VCaP (cell line): ENCODE measurements around the gene VENTX.

Source experiments
- H3K27ac ChIP-seq: fragments of 450-650 bp; 2 replicates; pipeline ENCODE4 v1.5.1; 2017
- CTCF ChIP-seq: fragments of 450-650 bp; conservative IDR thresholded peaks from 2 replicates; pipeline ENCODE4 v1.5.1; 2017; ENCODE audit warnings: mild to moderate bottlenecking, moderate library complexity

The VENTX gene

GRCh38 chr10:133278577-133279265, 41.1 kb downstream of the VENTX start:
- TF ChIP-seq CTCF, result no peak
- H3K27ac ChIP-seq, result peak overlapping the region; percentile 61

GRCh38 chr10:133279326-133280226, 41.9 kb downstream of the VENTX start:
- no peak for TF ChIP-seq CTCF
- H3K27ac ChIP-seq, result peak overlapping the region; percentile 61

GRCh38 chr10:133280391-133281059, 42.9 kb downstream of the VENTX start:
- H3K27ac ChIP-seq, result no peak overlapping the region
- no peak for TF ChIP-seq CTCF

GRCh38 chr10:133281084-133281483, 43.4 kb downstream of the VENTX start:
- H3K27ac ChIP-seq, result no peak overlapping the region
- TF ChIP-seq CTCF, result no peak

GRCh38 chr10:133281628-133282372, 44.1 kb downstream of the VENTX start:
- H3K27ac ChIP-seq, result no peak overlapping the region
- no peak for TF ChIP-seq CTCF

- no peak overlapping the region for H3K27ac ChIP-seq
- TF ChIP-seq CTCF, result no peak
Observed at GRCh38 chr10:133282846-133283390, 45.3 kb downstream of the VENTX start.
